ENCODE data around the gene ARHGAP26.

DNA sequence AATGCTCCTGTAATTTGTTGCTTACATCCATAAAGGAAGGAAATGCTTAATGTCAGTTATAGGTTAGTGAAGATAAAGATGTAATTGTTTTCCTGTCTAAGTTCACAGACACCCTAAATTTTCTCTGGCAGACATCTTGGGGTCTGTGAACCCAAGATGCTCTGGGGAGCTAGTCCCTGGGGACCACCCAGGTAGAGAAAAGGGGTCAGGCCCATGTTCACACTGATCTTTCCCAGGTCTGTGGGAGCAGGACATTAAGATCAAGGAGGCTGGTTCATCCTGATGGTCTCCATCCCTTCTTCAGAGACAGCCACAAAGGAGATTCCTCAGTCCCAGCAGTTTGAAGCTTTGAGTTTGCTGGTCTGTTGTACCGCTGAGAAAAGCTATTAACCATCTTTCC lies 267.5 kb downstream of the ARHGAP26 start:
- no peak for TF ChIP-seq POLR2A (IDR thresholded peaks at IDR 0.05)
- TF ChIP-seq, protein P1, sequence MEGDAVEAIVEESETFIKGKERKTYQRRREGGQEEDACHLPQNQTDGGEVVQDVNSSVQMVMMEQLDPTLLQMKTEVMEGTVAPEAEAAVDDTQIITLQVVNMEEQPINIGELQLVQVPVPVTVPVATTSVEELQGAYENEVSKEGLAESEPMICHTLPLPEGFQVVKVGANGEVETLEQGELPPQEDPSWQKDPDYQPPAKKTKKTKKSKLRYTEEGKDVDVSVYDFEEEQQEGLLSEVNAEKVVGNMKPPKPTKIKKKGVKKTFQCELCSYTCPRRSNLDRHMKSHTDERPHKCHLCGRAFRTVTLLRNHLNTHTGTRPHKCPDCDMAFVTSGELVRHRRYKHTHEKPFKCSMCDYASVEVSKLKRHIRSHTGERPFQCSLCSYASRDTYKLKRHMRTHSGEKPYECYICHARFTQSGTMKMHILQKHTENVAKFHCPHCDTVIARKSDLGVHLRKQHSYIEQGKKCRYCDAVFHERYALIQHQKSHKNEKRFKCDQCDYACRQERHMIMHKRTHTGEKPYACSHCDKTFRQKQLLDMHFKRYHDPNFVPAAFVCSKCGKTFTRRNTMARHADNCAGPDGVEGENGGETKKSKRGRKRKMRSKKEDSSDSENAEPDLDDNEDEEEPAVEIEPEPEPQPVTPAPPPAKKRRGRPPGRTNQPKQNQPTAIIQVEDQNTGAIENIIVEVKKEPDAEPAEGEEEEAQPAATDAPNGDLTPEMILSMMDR (IDR thresholded peaks at IDR 0.05) = no peak
